Central memory CD8-positive, alpha-beta T cell (primary cell): ENCODE results near the gene LRCOL1.
A peak's percentile ranks its signal among the peaks of the same experiment; 100 is the strongest.

Source experiments
- ATAC-seq: fragments of 150-1000 bp; cut with Tn5 transposase; replicated peaks from 2 replicates; pipeline ENCODE4 v1.10.0; 2022; ENCODE audit warnings: mild to moderate bottlenecking, moderate FRiP score, moderate number of reproducible peaks; ENCODE audit not compliant: poor library complexity, severe bottlenecking; ENCODE audit errors: extremely low read depth
- DNase-seq, 2 donors: peaks; one replicate each; pipeline ENCODE4 v3.0.0; 2021; ENCODE audit warnings: low spot score in 2 of 2
- H3K27ac Mint-ChIP-seq: one replicate; pipeline ENCODE4 v1.8.0; 2022; ENCODE audit warnings: low read depth, mild to moderate bottlenecking, moderate library complexity, mixed read lengths
- H3K27me3 Mint-ChIP-seq: one replicate; pipeline ENCODE4 v1.8.0; 2022; ENCODE audit warnings: mixed read lengths
- H3K36me3 Mint-ChIP-seq: one replicate; pipeline ENCODE4 v1.8.0; 2022; ENCODE audit warnings: mild to moderate bottlenecking, moderate library complexity, mixed read lengths; ENCODE audit not compliant: insufficient read depth
- H3K4me1 Mint-ChIP-seq: one replicate; pipeline ENCODE4 v1.8.0; 2022; ENCODE audit warnings: mixed read lengths
- H3K4me3 Mint-ChIP-seq: one replicate; pipeline ENCODE4 v1.8.0; 2022; ENCODE audit warnings: mild to moderate bottlenecking, moderate library complexity, mixed read lengths
- H3K9me3 Mint-ChIP-seq: one replicate; pipeline ENCODE4 v1.8.0; 2022; ENCODE audit warnings: mixed read lengths

The LRCOL1 gene

GRCh38 chr12:132620899-132621656 is 10.7 kb upstream of the LRCOL1 start:
- Mint-ChIP-seq H3K9me3 (no peaks in the 10 kb centered on the region), H3K27me3 (peaks cover 23% of the 10 kb centered on the region), H3K4me3 (no peak overlapping the region), H3K36me3 (peaks cover 10% of the 10 kb centered on the region), H3K27ac (no peak overlapping the region), H3K4me1 (peaks cover 10% of the 10 kb centered on the region)
- ATAC-seq (no peak), DNase-seq (no peak)

- no peak for ATAC-seq
- Mint-ChIP-seq H3K27me3 (peaks cover 30% of the 10 kb centered on the region), H3K36me3 (peaks cover 6% of the 10 kb centered on the region), H3K9me3 (no peaks in the 10 kb centered on the region), H3K4me3 (no peak overlapping the region), H3K4me1 (peaks cover 15% of the 10 kb centered on the region), H3K27ac (no peak overlapping the region)
- no peak for DNase-seq
Measured at GRCh38 chr12:132620113-132620898, 9.9 kb upstream of the LRCOL1 start.

GRCh38 chr12:132619386-132620112 is 9.2 kb upstream of the LRCOL1 start:
- Mint-ChIP-seq H3K36me3 (peaks cover 3% of the 10 kb centered on the region), H3K9me3 (no peaks in the 10 kb centered on the region), H3K4me1 (peaks cover 20% of the 10 kb centered on the region), H3K4me3 (no peak overlapping the region), H3K27ac (no peak overlapping the region), H3K27me3 (peaks cover 37% of the 10 kb centered on the region)
- DNase-seq (no peak), ATAC-seq (no peak)

GRCh38 chr12:132619071-132619385 is 8.6 kb upstream of the LRCOL1 start:
- H3K36me3 Mint-ChIP-seq, result peaks cover 3% of the 10 kb centered on the region
- no peak overlapping the region for H3K4me3 Mint-ChIP-seq
- ATAC-seq (no peak), DNase-seq (no peak)
- H3K9me3 Mint-ChIP-seq, result no peaks in the 10 kb centered on the region
- H3K27me3 Mint-ChIP-seq, result peaks cover 37% of the 10 kb centered on the region
- H3K27ac Mint-ChIP-seq, result no peak overlapping the region
- peaks cover 20% of the 10 kb centered on the region for H3K4me1 Mint-ChIP-seq

GRCh38 chr12:132618683-132619043 is 8.3 kb upstream of the LRCOL1 start, which contains the start of gene P2RX2:
Gene P2RX2 (plus strand): TSS chr12:132618776. CDS start chr12:132618817, 41 bp downstream.
- Mint-ChIP-seq H3K4me3 (no peak within 1 kb of the TSS), H3K9me3 (no peaks in the 10 kb centered on the region), H3K27ac (no peak within 1 kb of the TSS), H3K4me1 (peaks cover 20% of the 10 kb centered on the region), H3K36me3 (peaks cover 3% of the 10 kb centered on the region), H3K27me3 (peaks cover 37% of the 10 kb centered on the region)
- DNase-seq (no peak), ATAC-seq (no peak)

- DNase-seq, result no peak
- Mint-ChIP-seq H3K4me3 (no peak overlapping the region), H3K36me3 (peaks cover 3% of the 10 kb centered on the region)
Measured at GRCh38 chr12:132617822-132618682, 7.7 kb upstream of the LRCOL1 start.

GRCh38 chr12:132617135-132617701 is 6.8 kb upstream of the LRCOL1 start:
- Mint-ChIP-seq H3K4me1 (peaks cover 18% of the 10 kb centered on the region), H3K36me3 (no peaks in the 10 kb centered on the region), H3K9me3 (no peaks in the 10 kb centered on the region), H3K27ac (no peak overlapping the region), H3K4me3 (no peak overlapping the region), H3K27me3 (peaks cover 37% of the 10 kb centered on the region)
- ATAC-seq (no peak), DNase-seq (no peak)

More at GRCh38 chr12:132617822-132618682, 7.7 kb upstream of the LRCOL1 start:
- Mint-ChIP-seq H3K27me3 (peaks cover 37% of the 10 kb centered on the region), H3K27ac (no peak overlapping the region), H3K4me1 (peaks cover 20% of the 10 kb centered on the region), H3K9me3 (no peaks in the 10 kb centered on the region)
- no peak for ATAC-seq

GRCh38 chr12:132615579-132616038 is 5.2 kb upstream of the LRCOL1 start:
- Mint-ChIP-seq H3K27ac (peak overlapping the region; percentile 70), H3K27me3 (peaks cover 49% of the 10 kb centered on the region), H3K36me3 (peaks cover 3% of the 10 kb centered on the region), H3K9me3 (no peaks in the 10 kb centered on the region), H3K4me3 (no peak overlapping the region), H3K4me1 (peaks cover 17% of the 10 kb centered on the region)
- DNase-seq, result no peak
- no peak for ATAC-seq

GRCh38 chr12:132614861-132615578 is 4.6 kb upstream of the LRCOL1 start:
- Mint-ChIP-seq H3K27me3 (peaks cover 54% of the 10 kb centered on the region), H3K36me3 (peaks cover 3% of the 10 kb centered on the region), H3K4me1 (peaks cover 17% of the 10 kb centered on the region), H3K27ac (no peak overlapping the region), H3K9me3 (no peaks in the 10 kb centered on the region), H3K4me3 (no peak overlapping the region)
- DNase-seq (peak; percentile 60 to 68), ATAC-seq (peak; percentile 78)

GRCh38 chr12:132614029-132614428 is 3.6 kb upstream of the LRCOL1 start:
- Mint-ChIP-seq H3K9me3 (no peaks in the 10 kb centered on the region), H3K27me3 (peaks cover 59% of the 10 kb centered on the region), H3K4me3 (no peak overlapping the region), H3K36me3 (peaks cover 3% of the 10 kb centered on the region), H3K27ac (no peak overlapping the region), H3K4me1 (peaks cover 17% of the 10 kb centered on the region)
- DNase-seq, result no peak
- ATAC-seq, result no peak

GRCh38 chr12:132611620-132612019 is 1.2 kb upstream of the LRCOL1 start:
- Mint-ChIP-seq H3K36me3 (peaks cover 3% of the 10 kb centered on the region), H3K4me3 (no peak overlapping the region), H3K4me1 (peaks cover 11% of the 10 kb centered on the region), H3K27me3 (peaks cover 60% of the 10 kb centered on the region), H3K27ac (no peak overlapping the region), H3K9me3 (no peaks in the 10 kb centered on the region)
- DNase-seq (no peak), ATAC-seq (no peak)
